Embryonic facial prominence (tissue), 1 donor: ENCODE results near the gene TMED10.
"Not testable (repeated sequence)": the region's sequence is repeated elsewhere in the genome, so short reads cannot be mapped to it uniquely, and the experiment has no call there.

ENCODE experiments used
- DNase-seq: peaks from one replicate; pipeline ENCODE4 v3.0.0-alpha.2; 2016; ENCODE audit errors: extremely low spot score

Gene TMED10

GRCh38 chr14:75191100-75191499, 14.7 kb upstream of the TMED10 start:
- DNase-seq, result no peak

- DNase-seq, result no peak
These were observed 13.6 kb upstream of the TMED10 start for GRCh38 chr14:75190023-75190422.

- DNase-seq, result no peak
These were observed 12.3 kb upstream of the TMED10 start for GRCh38 chr14:75188520-75189268.

GRCh38 chr14:75188086-75188485, 11.7 kb upstream of the TMED10 start:
- no peak for DNase-seq

GRCh38 chr14:75186953-75187352, 10.5 kb upstream of the TMED10 start:
- DNase-seq, result no peak

- DNase-seq, result no peak
These were observed 9.0 kb upstream of the TMED10 start for GRCh38 chr14:75185251-75186040.

GRCh38 chr14:75184492-75184891, 8.1 kb upstream of the TMED10 start:
- no peak for DNase-seq

- no peak for DNase-seq
These were observed 7.6 kb upstream of the TMED10 start for GRCh38 chr14:75184039-75184438.

- DNase-seq, result no peak
These were observed 6.8 kb upstream of the TMED10 start for GRCh38 chr14:75183225-75183624.

GRCh38 chr14:75182821-75183220, 6.4 kb upstream of the TMED10 start:
- no peak for DNase-seq

GRCh38 chr14:75182163-75182562, 5.8 kb upstream of the TMED10 start:
- not testable (repeated sequence) for DNase-seq

- no peak for DNase-seq
These were observed 5.1 kb upstream of the TMED10 start for GRCh38 chr14:75181293-75182062.

GRCh38 chr14:75175677-75176141, 703 bp downstream of the TMED10 start:
- DNase-seq, result no peak

- no peak for DNase-seq
These were observed 2.3 kb downstream of the TMED10 start for GRCh38 chr14:75174066-75174465.

GRCh38 chr14:75170772-75171171, 5.6 kb downstream of the TMED10 start:
- no peak for DNase-seq

- no peak for DNase-seq
These were observed 7.7 kb downstream of the TMED10 start for GRCh38 chr14:75168586-75169335.

GRCh38 chr14:75167325-75167724, 9.1 kb downstream of the TMED10 start:
- DNase-seq, result no peak

GRCh38 chr14:75165586-75166391, 10.6 kb downstream of the TMED10 start:
- DNase-seq, result no peak

GRCh38 chr14:75164809-75165208, 11.6 kb downstream of the TMED10 start:
- no peak for DNase-seq

- no peak for DNase-seq
These were observed 12.7 kb downstream of the TMED10 start for GRCh38 chr14:75163677-75164076.

- no peak for DNase-seq
These were observed 13.8 kb downstream of the TMED10 start for GRCh38 chr14:75162631-75163030.
